Stimulated activated CD4-positive, alpha-beta T cell treated with anti-CD3 and anti-CD28 coated beads, Interleukin-1b, Interleukin-23, amount 100 ng/mL, for 48 hours (primary cell): ENCODE data around the gene MAGEB16.

Source experiments
- DNase-seq: peaks from one replicate; pipeline ENCODE4 v3.0.0-alpha.2; 2020

Gene MAGEB16

GRCh38 chrX:35798042-35798441, at the start of gene MAGEB16:
MAGEB16 (plus strand) TSS chrX:35798342; CDS start chrX:35802197, 3,855 bp downstream.
- no peak for DNase-seq

- no peak for DNase-seq
Measured at GRCh38 chrX:35773958-35774564, 24.1 kb upstream of the MAGEB16 start.

DNA sequence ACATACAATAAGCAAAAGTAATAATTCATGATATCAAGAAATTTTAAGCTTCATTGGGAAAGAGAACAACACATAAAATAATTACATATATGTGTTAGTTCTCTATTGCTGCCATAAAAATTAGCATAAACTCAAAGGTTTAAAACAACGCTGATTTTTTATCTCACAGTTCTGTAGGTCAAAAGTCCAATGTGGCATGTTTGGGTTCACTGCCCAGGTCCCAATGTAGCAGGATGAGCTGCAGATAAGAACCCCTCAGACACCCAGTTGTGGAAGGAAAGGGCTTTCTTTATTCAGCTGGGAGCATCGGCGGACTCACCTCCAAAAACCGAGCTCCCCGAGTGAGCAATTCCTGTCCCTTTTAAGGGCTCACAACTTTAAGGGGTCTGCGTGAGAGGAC, 13.1 kb upstream of the MAGEB16 start:
- no peak for DNase-seq

- no peak for DNase-seq
Measured at GRCh38 chrX:35786271-35786670, 11.9 kb upstream of the MAGEB16 start.

DNA sequence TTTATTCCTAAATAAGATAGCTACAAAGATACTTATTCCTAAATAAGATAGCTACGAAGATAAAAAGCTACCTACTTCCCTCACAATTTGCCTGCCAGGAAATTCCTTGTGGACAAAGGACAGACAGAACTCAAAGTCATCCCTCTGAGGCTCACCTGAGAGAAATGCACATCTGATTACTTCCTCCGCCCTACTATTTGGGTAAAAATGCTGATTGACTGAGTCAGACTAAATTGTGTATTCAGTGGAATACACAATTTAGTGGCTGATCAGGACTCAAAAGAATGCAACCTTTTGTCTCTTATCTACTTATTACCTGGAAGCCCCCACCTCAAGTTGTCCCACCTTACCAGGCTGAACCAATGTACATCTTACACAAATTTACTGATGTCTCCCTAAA, 10.3 kb upstream of the MAGEB16 start:
- DNase-seq = no peak

- no peak for DNase-seq
Measured at GRCh38 chrX:35800474-35800873, 2.3 kb downstream of the MAGEB16 start.

GRCh38 chrX:35809781-35810180, 11.6 kb downstream of the MAGEB16 start:
- no peak for DNase-seq

GRCh38 chrX:35819241-35819640, 21.1 kb downstream of the MAGEB16 start:
- no peak for DNase-seq

DNA sequence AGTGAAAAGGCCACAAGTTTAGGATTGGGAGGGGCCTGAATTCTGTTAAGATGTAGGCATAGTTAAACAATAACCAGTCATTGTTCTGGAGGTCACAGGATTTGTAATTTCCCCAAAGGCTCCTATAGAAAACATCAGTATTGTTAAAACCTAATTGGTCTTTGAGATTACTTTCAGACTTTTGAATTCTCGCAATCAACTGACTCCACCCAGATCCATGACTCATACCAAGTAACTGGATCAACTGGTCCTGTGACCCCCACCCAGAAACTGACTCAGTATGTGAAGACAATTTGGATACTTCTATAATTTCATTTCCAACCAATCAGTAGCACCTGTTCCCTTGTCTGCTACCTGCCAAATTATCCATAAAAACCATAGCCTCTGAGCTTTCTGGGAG, 28.4 kb downstream of the MAGEB16 start:
- no peak for DNase-seq

DNA sequence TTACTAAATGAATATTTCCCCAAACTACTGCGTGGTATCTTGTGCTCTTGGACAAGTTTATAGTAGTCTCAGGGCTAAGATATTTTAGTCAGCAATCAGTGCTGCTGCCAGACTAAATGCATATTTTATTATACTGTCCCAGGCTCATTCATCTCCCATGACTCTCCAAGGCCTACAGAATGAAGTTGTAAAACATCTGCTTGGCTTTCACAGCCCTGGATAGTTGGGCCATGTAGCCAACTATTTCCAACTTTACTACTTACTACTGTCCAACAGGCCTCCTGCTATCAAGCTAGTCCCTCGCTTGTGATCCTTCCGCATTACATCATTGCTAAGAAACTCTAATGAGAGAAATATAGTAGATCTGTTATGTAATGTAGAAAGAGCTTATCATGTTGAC, 31.4 kb downstream of the MAGEB16 start:
- DNase-seq = no peak

DNA sequence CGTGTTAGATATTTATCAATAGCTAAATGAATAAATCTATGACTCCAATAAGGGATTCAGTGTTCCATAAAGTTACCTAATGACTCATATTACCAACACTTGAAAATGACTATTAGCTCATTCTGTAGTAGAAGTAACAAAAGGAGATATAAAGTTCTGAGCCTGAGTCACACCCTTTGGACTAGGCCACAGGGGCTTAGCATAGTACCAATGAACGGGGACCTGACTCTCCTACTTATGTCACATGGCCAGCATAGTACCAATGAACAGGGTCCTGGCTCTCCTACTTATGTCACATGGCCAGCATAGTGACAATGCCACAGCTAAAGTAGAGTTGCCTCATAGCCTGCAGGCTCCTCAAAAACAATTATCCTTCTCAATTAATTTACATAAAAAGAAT, 43.7 kb downstream of the MAGEB16 start:
- no peak for DNase-seq

DNA sequence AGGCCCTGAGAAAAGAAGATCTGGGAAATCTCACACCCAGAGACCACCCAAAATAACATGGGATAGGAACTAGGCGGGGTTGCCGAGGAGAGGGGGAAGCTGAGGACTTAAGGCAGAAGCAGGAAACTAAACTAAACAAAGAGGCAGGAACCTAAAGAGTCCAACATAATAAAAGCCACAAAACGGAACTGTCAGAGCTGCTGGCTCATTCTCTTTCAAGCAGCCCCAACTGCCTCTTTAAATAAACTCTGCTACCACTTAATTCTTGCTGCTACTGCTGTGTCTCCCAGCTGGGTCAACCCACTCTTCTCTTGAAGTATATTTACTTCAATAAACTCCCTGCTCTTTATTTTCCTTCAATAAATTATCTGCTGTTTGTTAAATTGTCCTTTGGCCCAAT, 44.5 kb downstream of the MAGEB16 start:
- DNase-seq = no peak

- DNase-seq = no peak
Measured at GRCh38 chrX:35847736-35848135, 49.6 kb downstream of the MAGEB16 start.
